ENCODE results near the gene MACC1. TPM values are rescaled to one million over a fixed set of nuclear protein-coding genes. Genes with fewer than 3 reads are reported as not detected.

The MACC1 gene
- total and polyA plus RNA-seq, 2 of the 13 experiments (the other 11 are each of a cell fraction or from before 2014, with no cell fraction given), result 0.04 TPM; not detected in 1

DNA sequence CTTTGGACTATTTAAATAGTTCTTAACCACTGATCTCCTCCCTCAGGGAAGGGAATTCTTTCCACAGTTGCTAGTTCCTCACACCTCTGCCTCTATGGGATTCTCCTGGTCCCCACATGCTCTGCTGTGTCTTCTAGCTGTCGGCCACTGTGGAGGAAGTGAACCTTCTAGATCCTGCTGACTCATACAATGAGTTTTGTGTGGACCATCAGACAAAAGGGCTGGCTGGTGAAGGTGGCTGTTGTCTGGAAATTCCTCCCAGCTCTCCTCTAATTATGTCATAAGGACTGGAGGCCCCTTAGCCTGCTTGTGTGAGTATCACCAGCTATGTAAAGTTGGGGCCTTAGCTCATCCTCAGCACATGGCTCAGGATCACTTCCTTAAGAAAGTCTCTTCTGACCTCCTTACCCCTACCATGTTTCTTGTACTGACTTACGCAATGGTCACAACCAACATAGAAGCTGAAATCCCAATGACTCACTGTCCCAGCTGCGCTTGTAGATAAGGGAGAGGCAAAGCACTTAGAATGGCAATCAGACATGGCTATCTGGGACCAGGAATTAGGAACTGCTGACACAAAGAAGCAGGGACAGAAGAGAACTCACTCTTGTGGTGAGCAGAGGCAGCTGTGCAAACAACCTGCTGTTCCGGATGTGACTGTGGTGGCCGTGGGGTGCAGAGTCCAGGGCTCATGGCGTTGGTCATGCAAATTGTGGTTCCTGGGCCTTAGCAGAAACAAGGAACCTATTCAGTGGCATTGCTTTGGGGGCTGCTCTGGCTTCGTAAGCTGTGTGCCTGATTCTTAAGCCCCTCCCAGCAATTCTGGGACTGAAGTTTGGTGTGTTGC, 2.5 kb upstream of the MACC1 start (continued):
- TF ChIP-seq RFX5 (IDR thresholded peaks at IDR 0.05; ENCODE audit: low read depth, low read length) (no peak), SMAD3 (CRISPR knock-in tag; IDR thresholded peaks at IDR 0.05) (peak; percentile 83), HES4 (CRISPR knock-in tag; IDR thresholded peaks at IDR 0.05; ENCODE audit: borderline replicate concordance) (no peak), POGZ (CRISPR knock-in tag; IDR thresholded peaks at IDR 0.05) (peak; percentile 95), ZSCAN20 (CRISPR knock-in tag; IDR thresholded peaks at IDR 0.05; ENCODE audit: borderline replicate concordance) (no peak), HOXA5 (CRISPR knock-in tag; IDR thresholded peaks at IDR 0.05) (peak; percentile 58; the same call in 1 of the 2 replicates), POLR2A (IDR thresholded peaks at IDR 0.05; ENCODE audit: insufficient read depth in 1 of 2, low read depth in 2 of 2, low read length in 2 of 2) (peak; percentile 41 to 46; a peak in 2 of 4 replicates), POLR2AphosphoS2 (IDR thresholded peaks at IDR 0.05; ENCODE audit: low read depth, low read length) (no peak), HNRNPL (IDR thresholded peaks at IDR 0.05; ENCODE audit: low read depth, low read length) (no peak), SUZ12 (IDR thresholded peaks at IDR 0.05; ENCODE audit: low read depth, low read length) (no peak)
- TF ChIP-seq, protein P1, sequence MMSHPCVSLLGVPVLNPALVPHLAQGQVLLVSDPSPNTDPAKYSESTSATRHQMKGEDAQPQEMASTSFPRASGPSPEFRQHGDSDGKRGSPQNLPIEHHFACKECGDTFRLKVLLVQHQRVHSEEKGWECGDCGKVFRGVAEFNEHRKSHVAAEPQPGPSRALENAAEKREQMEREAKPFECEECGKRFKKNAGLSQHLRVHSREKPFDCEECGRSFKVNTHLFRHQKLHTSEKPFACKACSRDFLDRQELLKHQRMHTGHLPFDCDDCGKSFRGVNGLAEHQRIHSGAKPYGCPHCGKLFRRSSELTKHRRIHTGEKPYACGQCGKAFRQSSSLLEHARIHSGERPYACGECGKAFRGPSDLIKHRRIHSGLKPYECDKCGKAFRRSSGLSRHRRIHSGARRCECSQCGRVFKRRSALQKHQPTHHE (CRISPR knock-in tag; IDR thresholded peaks at IDR 0.05; ENCODE audit: borderline replicate concordance), result peak; percentile 18; the same call in 1 of the 2 replicates
- TF ChIP-seq, protein P2, sequence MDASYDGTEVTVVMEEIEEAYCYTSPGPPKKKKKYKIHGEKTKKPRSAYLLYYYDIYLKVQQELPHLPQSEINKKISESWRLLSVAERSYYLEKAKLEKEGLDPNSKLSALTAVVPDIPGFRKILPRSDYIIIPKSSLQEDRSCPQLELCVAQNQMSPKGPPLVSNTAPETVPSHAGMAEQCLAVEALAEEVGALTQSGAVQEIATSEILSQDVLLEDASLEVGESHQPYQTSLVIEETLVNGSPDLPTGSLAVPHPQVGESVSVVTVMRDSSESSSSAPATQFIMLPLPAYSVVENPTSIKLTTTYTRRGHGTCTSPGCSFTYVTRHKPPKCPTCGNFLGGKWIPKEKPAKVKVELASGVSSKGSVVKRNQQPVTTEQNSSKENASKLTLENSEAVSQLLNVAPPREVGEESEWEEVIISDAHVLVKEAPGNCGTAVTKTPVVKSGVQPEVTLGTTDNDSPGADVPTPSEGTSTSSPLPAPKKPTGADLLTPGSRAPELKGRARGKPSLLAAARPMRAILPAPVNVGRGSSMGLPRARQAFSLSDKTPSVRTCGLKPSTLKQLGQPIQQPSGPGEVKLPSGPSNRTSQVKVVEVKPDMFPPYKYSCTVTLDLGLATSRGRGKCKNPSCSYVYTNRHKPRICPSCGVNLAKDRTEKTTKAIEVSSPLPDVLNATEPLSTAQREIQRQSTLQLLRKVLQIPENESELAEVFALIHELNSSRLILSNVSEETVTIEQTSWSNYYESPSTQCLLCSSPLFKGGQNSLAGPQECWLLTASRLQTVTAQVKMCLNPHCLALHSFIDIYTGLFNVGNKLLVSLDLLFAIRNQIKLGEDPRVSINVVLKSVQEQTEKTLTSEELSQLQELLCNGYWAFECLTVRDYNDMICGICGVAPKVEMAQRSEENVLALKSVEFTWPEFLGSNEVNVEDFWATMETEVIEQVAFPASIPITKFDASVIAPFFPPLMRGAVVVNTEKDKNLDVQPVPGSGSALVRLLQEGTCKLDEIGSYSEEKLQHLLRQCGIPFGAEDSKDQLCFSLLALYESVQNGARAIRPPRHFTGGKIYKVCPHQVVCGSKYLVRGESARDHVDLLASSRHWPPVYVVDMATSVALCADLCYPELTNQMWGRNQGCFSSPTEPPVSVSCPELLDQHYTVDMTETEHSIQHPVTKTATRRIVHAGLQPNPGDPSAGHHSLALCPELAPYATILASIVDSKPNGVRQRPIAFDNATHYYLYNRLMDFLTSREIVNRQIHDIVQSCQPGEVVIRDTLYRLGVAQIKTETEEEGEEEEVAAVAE (CRISPR knock-in tag; IDR thresholded peaks at IDR 0.05; ENCODE audit: borderline replicate concordance), result no peak; the same call in 1 of the 2 replicates
- TF ChIP-seq, protein P3, sequence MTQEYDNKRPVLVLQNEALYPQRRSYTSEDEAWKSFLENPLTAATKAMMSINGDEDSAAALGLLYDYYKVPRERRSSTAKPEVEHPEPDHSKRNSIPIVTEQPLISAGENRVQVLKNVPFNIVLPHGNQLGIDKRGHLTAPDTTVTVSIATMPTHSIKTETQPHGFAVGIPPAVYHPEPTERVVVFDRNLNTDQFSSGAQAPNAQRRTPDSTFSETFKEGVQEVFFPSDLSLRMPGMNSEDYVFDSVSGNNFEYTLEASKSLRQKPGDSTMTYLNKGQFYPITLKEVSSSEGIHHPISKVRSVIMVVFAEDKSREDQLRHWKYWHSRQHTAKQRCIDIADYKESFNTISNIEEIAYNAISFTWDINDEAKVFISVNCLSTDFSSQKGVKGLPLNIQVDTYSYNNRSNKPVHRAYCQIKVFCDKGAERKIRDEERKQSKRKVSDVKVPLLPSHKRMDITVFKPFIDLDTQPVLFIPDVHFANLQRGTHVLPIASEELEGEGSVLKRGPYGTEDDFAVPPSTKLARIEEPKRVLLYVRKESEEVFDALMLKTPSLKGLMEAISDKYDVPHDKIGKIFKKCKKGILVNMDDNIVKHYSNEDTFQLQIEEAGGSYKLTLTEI (CRISPR knock-in tag; conservative IDR thresholded peaks at IDR 0.05), result no peak
- TF ChIP-seq, protein P4, sequence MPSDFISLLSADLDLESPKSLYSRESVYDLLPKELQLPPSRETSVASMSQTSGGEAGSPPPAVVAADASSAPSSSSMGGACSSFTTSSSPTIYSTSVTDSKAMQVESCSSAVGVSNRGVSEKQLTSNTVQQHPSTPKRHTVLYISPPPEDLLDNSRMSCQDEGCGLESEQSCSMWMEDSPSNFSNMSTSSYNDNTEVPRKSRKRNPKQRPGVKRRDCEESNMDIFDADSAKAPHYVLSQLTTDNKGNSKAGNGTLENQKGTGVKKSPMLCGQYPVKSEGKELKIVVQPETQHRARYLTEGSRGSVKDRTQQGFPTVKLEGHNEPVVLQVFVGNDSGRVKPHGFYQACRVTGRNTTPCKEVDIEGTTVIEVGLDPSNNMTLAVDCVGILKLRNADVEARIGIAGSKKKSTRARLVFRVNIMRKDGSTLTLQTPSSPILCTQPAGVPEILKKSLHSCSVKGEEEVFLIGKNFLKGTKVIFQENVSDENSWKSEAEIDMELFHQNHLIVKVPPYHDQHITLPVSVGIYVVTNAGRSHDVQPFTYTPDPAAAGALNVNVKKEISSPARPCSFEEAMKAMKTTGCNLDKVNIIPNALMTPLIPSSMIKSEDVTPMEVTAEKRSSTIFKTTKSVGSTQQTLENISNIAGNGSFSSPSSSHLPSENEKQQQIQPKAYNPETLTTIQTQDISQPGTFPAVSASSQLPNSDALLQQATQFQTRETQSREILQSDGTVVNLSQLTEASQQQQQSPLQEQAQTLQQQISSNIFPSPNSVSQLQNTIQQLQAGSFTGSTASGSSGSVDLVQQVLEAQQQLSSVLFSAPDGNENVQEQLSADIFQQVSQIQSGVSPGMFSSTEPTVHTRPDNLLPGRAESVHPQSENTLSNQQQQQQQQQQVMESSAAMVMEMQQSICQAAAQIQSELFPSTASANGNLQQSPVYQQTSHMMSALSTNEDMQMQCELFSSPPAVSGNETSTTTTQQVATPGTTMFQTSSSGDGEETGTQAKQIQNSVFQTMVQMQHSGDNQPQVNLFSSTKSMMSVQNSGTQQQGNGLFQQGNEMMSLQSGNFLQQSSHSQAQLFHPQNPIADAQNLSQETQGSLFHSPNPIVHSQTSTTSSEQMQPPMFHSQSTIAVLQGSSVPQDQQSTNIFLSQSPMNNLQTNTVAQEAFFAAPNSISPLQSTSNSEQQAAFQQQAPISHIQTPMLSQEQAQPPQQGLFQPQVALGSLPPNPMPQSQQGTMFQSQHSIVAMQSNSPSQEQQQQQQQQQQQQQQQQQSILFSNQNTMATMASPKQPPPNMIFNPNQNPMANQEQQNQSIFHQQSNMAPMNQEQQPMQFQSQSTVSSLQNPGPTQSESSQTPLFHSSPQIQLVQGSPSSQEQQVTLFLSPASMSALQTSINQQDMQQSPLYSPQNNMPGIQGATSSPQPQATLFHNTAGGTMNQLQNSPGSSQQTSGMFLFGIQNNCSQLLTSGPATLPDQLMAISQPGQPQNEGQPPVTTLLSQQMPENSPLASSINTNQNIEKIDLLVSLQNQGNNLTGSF (CRISPR knock-in tag; IDR thresholded peaks at IDR 0.05), result no peak
- TF ChIP-seq, protein P5, sequence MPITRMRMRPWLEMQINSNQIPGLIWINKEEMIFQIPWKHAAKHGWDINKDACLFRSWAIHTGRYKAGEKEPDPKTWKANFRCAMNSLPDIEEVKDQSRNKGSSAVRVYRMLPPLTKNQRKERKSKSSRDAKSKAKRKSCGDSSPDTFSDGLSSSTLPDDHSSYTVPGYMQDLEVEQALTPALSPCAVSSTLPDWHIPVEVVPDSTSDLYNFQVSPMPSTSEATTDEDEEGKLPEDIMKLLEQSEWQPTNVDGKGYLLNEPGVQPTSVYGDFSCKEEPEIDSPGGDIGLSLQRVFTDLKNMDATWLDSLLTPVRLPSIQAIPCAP (CRISPR knock-in tag; IDR thresholded peaks at IDR 0.05; ENCODE audit: low read depth), result no peak
